HG03520 (cell line): ENCODE measurements around the gene OBSCN.

ENCODE experiments used
- ATAC-seq: cut with Tn5 transposase; IDR thresholded peaks from one replicate; pipeline ENCODE4 v1.9.1; 2021; ENCODE audit warnings: mild to moderate bottlenecking, moderate library complexity; ENCODE audit not compliant: unreplicated experiment

Gene OBSCN

DNA sequence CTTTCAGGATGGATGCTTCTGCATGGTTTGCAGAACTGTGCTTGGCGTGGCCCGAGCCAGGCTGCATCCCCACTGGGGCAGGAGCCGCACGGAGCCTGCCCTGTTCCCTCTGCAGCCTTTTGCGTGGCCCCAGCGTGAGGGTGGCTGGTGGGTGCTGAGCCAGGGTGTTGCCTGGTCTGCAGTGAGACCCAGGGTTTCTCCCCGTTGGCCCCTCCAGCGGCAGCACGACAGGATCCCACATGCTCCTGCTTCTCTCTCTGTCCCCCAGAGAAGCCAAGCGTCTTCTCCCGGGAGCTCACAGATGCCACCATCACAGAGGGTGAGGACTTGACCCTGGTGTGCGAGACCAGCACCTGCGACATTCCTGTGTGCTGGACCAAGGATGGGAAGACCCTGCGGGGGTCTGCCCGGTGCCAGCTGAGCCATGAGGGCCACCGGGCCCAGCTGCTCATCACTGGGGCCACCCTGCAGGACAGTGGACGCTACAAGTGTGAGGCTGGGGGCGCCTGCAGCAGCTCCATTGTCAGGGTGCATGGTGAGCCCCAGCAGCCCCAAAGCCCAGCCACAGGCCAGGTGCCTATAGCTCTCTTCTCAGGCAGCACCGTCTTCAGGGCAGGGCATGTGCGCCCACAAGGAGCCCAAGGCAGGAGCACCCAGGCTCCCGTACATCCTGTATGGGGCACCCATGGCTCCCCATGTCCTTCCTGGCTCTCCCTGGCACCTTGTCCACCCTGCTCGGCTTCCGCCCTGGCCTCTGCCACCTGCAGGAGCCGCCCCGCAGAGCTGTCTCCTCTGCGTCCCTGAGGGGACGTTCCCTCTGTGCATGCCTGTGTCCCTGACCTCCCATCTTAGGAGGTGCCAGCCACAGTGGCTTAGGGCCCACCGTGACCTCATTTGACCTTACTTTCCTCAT, 78.9 kb downstream of the OBSCN start:
- no peak for ATAC-seq

DNA sequence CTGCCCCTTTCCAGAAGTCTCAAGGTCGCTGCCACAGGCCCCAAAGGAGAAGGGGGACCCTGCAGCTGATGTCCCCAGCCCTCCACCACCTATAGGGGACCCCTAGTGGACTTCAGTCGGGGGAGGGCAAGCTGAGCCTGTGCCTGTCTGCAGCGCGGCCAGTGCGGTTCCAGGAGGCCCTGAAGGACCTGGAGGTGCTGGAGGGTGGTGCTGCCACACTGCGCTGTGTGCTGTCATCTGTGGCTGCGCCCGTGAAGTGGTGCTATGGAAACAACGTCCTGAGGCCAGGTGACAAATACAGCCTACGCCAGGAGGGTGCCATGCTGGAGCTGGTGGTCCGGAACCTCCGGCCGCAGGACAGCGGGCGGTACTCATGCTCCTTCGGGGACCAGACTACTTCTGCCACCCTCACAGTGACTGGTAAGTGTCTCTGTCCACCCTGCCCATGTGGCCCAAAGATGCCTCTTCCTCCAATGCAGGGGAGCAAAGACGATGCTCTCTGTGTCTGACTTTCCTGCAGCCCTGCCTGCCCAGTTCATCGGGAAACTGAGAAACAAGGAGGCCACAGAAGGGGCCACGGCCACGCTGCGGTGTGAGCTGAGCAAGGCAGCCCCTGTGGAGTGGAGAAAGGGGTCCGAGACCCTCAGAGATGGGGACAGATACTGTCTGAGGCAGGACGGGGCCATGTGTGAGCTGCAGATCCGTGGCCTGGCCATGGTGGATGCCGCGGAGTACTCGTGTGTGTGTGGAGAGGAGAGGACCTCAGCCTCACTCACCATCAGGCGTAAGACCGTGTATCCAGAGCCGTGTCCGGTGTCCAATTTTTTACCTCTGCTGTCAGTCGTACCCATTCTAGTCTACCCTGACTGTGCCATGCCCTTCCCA, 79.9 kb downstream of the OBSCN start:
- no peak for ATAC-seq

DNA sequence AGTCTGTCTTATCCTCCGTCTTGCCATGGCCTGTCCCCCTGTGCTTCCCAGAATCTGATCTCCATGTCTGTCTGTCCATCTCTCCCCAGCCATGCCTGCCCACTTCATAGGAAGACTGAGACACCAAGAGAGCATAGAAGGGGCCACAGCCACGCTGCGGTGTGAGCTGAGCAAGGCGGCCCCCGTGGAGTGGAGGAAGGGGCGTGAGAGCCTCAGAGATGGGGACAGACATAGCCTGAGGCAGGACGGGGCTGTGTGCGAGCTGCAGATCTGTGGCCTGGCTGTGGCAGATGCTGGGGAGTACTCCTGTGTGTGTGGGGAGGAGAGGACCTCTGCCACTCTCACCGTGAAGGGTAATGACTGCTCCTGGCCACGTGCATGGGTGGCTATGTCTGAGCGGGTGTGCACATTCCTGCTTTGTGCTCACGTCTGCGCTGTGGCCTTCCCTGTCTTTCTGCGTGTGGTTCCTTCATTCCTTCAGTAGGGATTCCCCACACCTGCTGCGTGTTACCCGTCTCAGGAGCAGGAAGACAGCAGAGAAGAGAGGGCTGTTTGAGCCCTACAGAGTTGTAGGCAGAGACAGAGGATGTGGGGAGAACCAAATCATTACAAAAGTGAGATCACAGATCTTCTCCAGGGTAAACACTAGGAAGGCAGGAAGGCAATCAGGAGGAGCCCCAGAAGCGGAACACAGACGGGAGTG, 80.8 kb downstream of the OBSCN start:
- no peak for ATAC-seq

DNA sequence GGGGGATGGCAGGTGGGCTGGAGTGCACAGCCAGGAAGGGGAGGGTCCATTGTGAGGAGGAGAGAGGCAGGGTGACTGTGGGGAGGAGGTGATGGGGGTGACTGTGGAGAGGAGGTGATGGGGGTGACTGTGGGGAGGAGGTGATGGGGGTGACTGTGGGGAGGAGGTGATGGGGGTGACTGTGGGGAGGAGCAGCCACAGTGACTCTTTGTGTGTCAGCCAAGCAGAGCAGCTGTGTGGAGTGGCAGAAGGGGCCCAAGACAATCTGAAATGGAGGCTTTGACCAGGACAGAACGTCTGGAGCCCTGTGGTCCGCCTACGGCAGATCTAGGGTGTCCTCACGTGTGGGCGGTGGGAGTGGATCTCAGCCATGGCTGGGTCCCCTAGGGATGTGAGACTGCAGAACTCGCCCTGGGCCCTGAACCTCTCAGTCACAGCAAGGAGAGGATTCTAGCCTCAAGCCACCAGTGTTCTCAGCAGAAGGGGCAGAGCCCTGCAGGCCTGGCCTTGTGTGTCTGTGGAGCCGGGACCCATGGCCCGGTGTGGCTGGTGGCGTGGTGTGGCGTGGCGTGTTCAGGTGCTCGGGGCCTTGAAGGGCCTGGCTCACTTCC, 81.5 kb downstream of the OBSCN start:
- no peak for ATAC-seq

DNA sequence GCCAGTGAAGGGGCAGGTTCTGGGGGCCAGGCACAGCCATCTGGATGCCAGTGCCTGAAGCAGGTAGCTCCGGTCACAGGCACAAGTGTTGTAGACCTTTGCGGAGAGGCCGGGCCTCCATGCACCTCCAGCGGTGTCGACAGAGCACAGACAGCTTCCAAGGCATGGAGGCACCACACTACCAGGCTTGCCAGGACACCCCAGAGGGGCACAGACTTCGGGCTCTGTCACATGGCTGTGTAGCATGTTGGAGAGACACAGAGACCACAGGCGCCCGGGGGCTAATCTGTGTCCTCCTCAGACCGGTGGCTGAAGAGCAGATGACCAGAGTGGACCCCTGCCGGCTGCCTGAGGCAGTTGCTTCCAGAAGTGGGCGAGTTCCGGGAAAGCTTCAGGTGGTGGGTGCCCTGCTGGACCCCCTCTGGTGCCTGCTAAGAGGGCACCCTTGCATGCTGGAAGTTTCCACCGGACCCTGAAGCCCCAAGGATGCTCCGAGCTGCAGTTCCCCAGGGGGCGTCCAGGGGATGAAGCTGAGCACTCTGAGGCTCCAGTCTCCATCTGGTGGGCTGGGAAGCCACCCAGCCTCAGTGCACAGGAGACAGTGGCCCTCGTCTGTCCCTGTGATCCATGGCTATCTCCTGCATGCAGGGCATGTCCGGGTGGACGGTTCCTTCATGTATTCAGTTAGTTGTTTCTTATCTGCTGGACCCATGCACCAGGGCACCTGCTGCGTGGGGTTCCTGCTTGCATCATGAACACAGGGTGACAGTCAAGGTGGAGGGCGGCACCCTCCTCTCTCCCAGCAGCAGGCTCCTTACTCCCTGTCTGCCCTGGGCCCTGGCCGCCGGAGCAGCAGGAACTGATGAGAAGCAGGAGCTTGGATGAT, 82.4 kb downstream of the OBSCN start:
- no peak for ATAC-seq

DNA sequence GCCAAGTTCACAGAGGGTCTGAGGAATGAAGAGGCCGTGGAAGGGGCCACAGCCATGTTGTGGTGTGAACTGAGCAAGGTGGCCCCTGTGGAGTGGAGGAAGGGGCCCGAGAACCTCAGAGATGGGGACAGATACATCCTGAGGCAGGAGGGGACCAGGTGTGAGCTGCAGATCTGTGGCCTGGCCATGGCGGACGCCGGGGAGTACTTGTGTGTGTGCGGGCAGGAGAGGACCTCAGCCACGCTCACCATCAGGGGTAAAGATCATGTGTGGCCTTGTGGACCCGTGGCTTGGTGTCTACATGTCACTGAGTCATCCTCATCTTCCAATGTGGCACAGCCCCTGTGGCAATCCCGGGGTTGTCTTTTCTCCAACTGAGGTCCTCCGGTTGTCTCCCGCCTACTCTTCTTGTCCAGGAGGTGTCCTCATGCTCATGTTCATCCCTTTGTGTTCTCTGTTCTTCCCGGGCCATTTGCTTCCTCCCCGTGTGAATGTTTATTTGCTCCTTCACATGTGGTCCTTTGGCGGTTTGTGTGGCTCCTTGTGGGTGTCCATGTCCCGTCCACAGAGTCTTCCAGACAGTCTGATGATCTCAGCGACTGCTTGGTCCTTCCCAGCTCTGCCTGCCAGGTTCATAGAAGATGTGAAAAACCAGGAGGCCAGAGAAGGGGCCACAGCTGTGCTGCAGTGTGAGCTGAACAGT, 84.2 kb downstream of the OBSCN start:
- no peak for ATAC-seq

DNA sequence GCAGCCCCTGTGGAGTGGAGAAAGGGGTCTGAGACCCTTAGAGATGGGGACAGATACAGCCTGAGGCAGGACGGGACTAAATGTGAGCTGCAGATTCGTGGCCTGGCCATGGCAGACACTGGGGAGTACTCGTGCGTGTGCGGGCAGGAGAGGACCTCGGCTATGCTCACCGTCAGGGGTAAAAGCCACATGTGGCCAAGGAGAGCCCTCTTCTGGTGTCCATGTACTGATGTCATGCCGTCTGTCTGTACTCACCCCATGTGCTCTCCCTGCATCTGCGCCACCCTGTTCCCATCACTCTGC, 84.7 kb downstream of the OBSCN start:
- ATAC-seq: no peak

DNA sequence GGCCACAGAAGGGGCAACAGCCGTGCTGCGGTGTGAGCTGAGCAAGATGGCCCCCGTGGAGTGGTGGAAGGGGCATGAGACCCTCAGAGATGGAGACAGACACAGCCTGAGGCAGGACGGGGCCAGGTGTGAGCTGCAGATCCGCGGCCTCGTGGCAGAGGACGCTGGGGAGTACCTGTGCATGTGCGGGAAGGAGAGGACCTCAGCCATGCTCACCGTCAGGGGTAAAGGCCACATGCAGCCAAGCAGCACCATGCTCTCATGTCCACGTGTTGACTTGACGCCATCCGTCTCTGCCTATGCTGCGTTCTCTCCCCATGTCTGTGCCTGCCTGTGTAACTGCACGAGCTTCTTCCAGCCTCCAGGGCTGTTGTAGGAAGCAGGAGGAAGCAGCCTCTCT, 85.5 kb downstream of the OBSCN start:
- ATAC-seq: no peak

DNA sequence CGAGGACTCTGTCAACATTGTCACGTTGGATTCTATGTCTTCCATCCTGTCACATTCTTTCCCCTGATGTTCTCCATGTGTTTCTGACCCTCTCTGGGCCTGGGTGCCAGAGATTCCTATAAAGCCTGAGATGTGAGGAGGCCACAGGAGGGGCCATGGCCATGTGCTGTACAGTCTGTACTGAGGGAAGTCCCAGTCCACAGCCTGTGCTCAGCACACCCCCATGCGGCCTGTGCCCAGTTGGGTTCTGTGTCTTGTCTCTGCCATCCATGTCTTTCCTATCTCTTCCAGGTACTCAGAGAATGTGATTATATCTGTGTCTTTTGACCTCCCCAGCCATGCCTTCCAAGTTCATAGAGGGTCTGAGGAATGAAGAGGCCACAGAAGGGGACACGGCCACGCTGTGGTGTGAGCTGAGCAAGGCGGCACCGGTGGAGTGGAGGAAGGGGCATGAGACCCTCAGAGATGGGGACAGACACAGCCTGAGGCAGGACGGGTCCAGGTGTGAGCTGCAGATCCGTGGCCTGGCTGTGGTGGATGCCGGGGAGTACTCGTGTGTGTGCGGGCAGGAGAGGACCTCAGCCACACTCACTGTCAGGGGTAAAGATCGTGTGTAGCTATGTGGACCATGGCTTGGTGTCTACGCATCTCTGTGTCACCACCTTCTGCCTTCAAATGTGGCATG, 86.1 kb downstream of the OBSCN start:
- ATAC-seq: no peak

DNA sequence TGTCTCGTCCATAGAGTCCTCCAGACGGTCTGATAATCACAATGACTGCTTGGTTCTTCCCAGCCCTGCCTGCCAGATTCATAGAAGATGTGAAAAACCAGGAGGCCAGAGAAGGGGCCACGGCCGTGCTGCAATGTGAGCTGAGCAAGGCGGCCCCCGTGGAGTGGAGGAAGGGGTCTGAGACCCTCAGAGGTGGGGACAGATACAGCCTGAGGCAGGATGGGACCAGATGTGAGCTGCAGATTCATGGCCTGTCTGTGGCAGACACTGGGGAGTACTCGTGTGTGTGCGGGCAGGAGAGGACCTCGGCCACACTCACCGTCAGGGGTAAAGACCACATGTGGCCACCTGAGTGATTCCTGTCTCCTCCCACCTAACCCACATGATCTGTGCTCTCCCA, 86.9 kb downstream of the OBSCN start:
- ATAC-seq: no peak

DNA sequence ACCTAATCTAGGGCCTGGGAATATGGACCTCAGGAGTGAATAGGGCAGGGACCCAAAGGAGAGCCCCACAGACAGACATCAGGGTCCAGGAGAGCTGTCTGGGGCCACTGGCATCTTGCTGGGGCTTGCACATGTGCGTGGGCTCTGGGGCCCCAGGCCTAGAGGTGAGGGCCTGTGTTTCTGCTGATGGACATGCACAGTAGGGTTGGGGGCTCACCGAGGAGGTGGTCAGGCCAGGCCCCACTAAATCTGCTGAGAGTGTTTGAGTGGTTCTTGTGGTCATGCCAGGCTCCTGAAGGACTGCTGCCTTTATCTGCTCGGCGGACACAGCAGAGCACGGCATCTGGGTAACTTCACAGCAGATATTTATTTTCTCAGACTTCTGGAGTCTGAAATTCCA, 87.4 kb downstream of the OBSCN start:
- ATAC-seq: no peak

DNA sequence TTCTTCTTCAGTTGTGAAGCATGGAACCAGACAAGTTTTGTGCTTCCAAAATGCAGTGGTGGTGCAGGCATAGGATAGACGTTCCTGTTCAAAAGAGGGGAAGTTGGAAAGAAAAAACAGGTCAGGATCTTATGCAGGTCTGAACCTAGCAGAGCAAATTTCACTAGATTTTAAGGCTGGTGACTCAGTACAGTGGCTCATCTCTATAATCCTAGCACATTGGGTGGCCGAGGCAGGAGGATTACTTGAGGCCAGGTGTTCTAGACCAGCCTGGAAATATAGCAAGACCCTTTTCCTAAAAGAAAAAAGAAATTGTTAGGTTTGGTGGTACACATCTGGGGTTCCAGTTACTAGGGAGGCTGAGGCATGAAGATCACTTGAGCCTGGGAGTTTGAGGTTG, 88.1 kb downstream of the OBSCN start:
- no peak for ATAC-seq

DNA sequence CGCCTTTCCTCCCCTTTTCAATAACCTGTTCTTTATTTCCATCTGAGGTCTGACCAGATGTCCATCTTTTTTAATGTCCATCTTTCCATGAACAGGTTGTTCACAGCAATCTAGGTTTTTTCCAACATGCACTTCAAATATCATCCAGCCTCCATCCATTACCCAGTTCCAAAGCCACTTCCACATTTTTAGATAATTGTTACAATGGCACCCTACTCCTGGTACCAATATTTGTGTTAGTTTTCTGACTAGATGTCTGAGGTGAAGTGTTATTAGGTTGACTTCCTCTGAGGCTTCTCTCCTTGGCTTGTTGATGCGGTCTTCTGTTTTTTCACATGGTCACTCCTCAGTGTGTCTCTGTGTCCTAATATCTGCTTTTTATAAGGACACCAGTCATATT, 89.4 kb downstream of the OBSCN start:
- ATAC-seq: no peak

DNA sequence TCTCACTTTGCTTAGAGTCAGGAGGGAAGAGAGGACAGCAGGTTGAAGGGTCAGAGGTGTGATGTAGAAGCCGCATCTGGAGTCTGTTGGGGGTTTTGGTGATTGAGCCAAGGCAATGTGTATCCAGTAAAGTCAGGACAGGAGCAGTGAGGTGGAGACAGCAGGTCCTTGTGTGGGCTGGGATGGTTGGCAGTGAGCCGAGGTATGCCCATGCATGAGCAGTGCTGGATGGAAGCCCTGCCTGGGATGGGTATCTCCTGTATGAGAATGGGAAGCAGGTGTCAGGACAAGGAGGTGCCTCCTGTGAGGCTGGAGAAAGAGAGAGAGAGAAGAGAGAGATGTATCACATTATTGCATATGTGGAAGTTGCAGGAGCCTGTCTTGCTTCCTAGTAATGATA, 90.0 kb downstream of the OBSCN start:
- ATAC-seq: no peak

DNA sequence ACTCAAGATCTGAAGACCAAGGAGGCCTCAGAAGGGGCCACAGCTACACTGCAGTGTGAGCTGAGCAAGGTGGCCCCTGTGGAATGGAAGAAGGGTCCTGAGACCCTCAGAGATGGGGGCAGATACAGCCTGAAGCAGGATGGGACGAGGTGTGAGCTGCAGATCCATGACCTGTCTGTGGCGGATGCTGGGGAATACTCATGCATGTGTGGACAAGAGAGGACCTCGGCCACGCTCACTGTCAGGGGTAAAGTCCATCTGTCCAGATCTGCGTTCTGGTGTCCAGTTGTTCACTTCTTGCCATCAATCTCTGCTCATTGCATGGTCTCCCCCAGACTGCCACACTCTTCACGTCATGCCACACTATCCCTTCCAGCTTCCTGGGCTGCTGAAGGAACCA, 90.6 kb downstream of the OBSCN start:
- no peak for ATAC-seq

DNA sequence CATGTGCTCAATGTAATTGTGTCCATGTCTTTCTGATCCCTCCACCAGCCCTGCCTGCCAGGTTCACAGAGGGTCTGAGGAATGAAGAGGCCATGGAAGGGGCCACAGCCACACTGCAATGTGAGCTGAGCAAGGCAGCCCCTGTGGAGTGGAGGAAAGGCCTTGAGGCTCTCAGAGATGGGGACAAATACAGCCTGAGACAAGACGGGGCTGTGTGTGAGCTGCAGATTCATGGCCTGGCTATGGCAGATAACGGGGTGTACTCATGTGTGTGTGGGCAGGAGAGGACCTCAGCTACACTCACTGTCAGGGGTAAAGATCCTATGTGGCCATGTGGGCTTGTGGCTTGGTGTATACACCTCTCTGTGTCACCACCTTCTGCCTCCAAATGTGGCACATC, 91.4 kb downstream of the OBSCN start:
- ATAC-seq: no peak

DNA sequence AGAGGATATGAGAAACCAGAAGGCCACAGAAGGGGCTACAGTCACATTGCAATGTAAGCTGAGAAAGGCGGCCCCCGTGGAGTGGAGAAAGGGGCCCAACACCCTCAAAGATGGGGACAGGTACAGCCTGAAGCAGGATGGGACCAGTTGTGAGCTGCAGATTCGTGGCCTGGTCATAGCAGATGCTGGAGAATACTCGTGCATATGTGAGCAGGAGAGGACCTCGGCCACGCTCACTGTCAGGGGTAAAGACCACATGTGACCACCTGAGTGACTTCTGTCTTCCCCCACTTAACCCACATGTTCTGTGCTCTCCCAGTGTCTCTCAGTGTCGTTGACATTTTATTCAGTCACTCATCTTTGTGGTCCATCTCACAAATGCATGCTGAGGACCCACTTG, 92.1 kb downstream of the OBSCN start:
- no peak for ATAC-seq

DNA sequence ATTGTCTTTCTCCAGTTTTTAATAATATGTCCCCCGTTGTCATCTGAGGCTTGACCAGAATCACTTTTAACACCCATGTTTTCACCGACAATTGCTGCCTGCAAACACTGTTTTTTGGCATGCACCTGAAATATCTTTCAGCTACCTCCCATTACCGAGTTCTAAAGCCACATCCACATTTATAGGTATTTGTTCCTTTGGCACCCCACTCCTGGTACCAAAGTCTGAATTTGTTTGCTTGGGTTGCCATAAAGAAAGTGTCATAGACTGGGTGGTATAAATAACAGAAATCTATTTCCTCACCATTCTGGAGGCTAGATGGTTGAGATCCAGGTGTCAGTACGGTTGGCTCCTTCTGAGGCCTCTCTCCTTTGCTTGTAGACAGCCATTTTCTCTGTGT, 94.2 kb downstream of the OBSCN start:
- no peak for ATAC-seq

DNA sequence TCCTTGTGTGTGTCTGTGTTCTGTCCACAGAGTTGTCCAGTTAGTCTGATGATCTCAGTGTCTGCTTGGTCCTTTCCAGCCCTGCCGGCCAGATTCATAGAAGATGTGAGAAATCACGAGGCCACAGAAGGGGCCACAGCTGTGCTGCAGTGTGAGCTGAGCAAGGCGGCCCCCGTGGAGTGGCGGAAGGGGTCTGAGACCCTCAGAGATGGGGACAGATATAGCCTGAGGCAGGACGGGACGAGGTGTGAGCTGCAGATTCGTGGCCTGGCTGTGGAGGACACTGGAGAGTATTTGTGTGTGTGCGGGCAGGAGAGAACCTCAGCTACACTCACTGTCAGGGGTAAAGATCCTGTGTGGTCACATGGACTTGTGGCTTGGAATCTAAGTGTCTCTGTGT, 95.8 kb downstream of the OBSCN start:
- no peak for ATAC-seq
